ENCODE measurements around the gene FCN2. TPM values are rescaled to one million over a fixed set of nuclear protein-coding genes. Genes with fewer than 3 reads are reported as not detected.

Gene FCN2
- total RNA-seq, 2 donors from 2014 or later, result not detected

- no peak for TF ChIP-seq CTCF (IDR thresholded peaks at IDR 0.05)
- H3K4me3 ChIP-seq, result no peak overlapping the region
- no peak for DNase-seq (ENCODE audit: low spot score)
- H3K36me3 ChIP-seq, result no peaks in the 10 kb centered on the region
- H3K4me1 ChIP-seq, result peaks cover 0 to 12% of the 10 kb centered on the region in 2 donors
- H3K27ac ChIP-seq, result no peak overlapping the region
- no peaks in the 10 kb centered on the region for H3K27me3 ChIP-seq
- H3K9me3 ChIP-seq, result no peaks in the 10 kb centered on the region
Measured at GRCh38 chr9:134872482-134873231, 8.0 kb upstream of the FCN2 start.

- DNase-seq (ENCODE audit: low spot score), result no peak
- H3K9me3 ChIP-seq, result no peaks in the 10 kb centered on the region
- TF ChIP-seq CTCF (IDR thresholded peaks at IDR 0.05), result no peak
- H3K27ac ChIP-seq, result no peak overlapping the region
- no peaks in the 10 kb centered on the region for H3K27me3 ChIP-seq
- H3K36me3 ChIP-seq, result no peaks in the 10 kb centered on the region
- H3K4me3 ChIP-seq, result no peak overlapping the region
- H3K4me1 ChIP-seq, result peaks cover 0 to 12% of the 10 kb centered on the region in 2 donors
Measured at GRCh38 chr9:134875371-134875770, 5.2 kb upstream of the FCN2 start.

GRCh38 chr9:134877541-134877940, 3.1 kb upstream of the FCN2 start:
- Histone ChIP-seq H3K36me3 (no peaks in the 10 kb centered on the region), H3K4me1 (no peaks in the 10 kb centered on the region), H3K27me3 (no peaks in the 10 kb centered on the region), H3K9me3 (no peaks in the 10 kb centered on the region), H3K4me3 (no peak overlapping the region), H3K27ac (no peak overlapping the region)
- TF ChIP-seq CTCF (IDR thresholded peaks at IDR 0.05), result no peak
- DNase-seq (ENCODE audit: low spot score), result no peak

GRCh38 chr9:134879664-134880483, 736 bp upstream of the FCN2 start:
- DNase-seq (ENCODE audit: low spot score), result no peak
- Histone ChIP-seq H3K27me3 (no peaks in the 10 kb centered on the region), H3K36me3 (no peaks in the 10 kb centered on the region), H3K27ac (no peak overlapping the region), H3K9me3 (no peaks in the 10 kb centered on the region), H3K4me3 (no peak overlapping the region), H3K4me1 (no peaks in the 10 kb centered on the region)
- TF ChIP-seq CTCF (IDR thresholded peaks at IDR 0.05), result no peak

- Histone ChIP-seq H3K4me3 (no peak overlapping the region), H3K27ac (no peak overlapping the region), H3K36me3 (no peaks in the 10 kb centered on the region), H3K4me1 (no peaks in the 10 kb centered on the region), H3K9me3 (no peaks in the 10 kb centered on the region), H3K27me3 (no peaks in the 10 kb centered on the region)
- DNase-seq (ENCODE audit: low spot score), result no peak
- no peak for TF ChIP-seq CTCF (IDR thresholded peaks at IDR 0.05)
Measured at GRCh38 chr9:134881313-134881670, 682 bp downstream of the FCN2 start.

Data from right atrium auricular region (tissue), 2 donors.